GM23338 (cell line): ENCODE results near the gene SCGB3A1. TPM values are rescaled to one million over a fixed set of nuclear protein-coding genes. Genes with fewer than 3 reads are reported as not detected.

Source experiments
- ATAC-seq: fragments of 200-7000 bp; cut with Tn5 transposase; 3 replicates; pipeline ENCODE4 v1.9.1; 2020
- DNase-seq: peaks from one replicate; pipeline ENCODE4 v3.0.0-alpha.2; 2015; ENCODE audit warnings: low spot score
- H2AFZ ChIP-seq: fragments of 200-600 bp; sonication (generic); 2 replicates; pipeline ENCODE4 v1.8.0; 2016; ENCODE audit warnings: antibody characterized with exemption, mild to moderate bottlenecking, moderate library complexity
- H3F3A ChIP-seq: fragments of 200-600 bp; sonication (generic); replicated peaks from 2 replicates; pipeline ENCODE4 v1.8.0; 2017; ENCODE audit warnings: antibody characterized with exemption, mixed run types, low read depth
- H3K27ac ChIP-seq: fragments of 200-600 bp; sonication (generic); 2 replicates; pipeline ENCODE4 v1.6.1; 2016; ENCODE audit warnings: low read depth
- H3K27me3 ChIP-seq: fragments of 200-600 bp; sonication (generic); 2 replicates; pipeline ENCODE4 v1.8.0; 2016; ENCODE audit warnings: mild to moderate bottlenecking, mixed run types, moderate library complexity; ENCODE audit not compliant: insufficient read depth
- H3K36me3 ChIP-seq: fragments of 200-600 bp; sonication (generic); 2 replicates; pipeline ENCODE4 v1.8.0; 2016; ENCODE audit warnings: mild to moderate bottlenecking; ENCODE audit not compliant: insufficient read depth
- H3K4me1 ChIP-seq: fragments of 200-600 bp; sonication (generic); 2 replicates; pipeline ENCODE4 v1.8.0; 2016; ENCODE audit warnings: mild to moderate bottlenecking, moderate library complexity; ENCODE audit not compliant: insufficient read depth
- H3K4me2 ChIP-seq: fragments of 200-600 bp; sonication (generic); 2 replicates; pipeline ENCODE4 v1.7.1; 2017; ENCODE audit warnings: mixed run types
- H3K4me3 ChIP-seq: fragments of 200-600 bp; sonication (generic); 2 replicates; pipeline ENCODE4 v1.6.1; 2016; ENCODE audit warnings: mixed run types
- H3K79me2 ChIP-seq: fragments of 200-600 bp; sonication (generic); replicated peaks from 2 replicates; pipeline ENCODE4 v1.8.0; 2017; ENCODE audit warnings: mild to moderate bottlenecking; ENCODE audit not compliant: insufficient read depth
- H3K9me2 ChIP-seq: fragments of 200-600 bp; sonication (generic); 2 replicates; pipeline ENCODE4 v1.8.0; 2017; ENCODE audit not compliant: insufficient read depth
- H4K20me1 ChIP-seq: fragments of 200-600 bp; sonication (generic); replicated peaks from 2 replicates; pipeline ENCODE4 v1.8.0; 2017; ENCODE audit warnings: mild to moderate bottlenecking; ENCODE audit not compliant: insufficient read depth
- H3K27ac Mint-ChIP-seq: 2 replicates; pipeline ENCODE4 v1.8.0; 2020; ENCODE audit warnings: inconsistent platforms, mild to moderate bottlenecking, moderate library complexity, mixed read lengths
- H3K27me3 Mint-ChIP-seq: 3 replicates; pipeline ENCODE4 v1.8.0; 2022; ENCODE audit warnings: low read depth, mild to moderate bottlenecking, moderate library complexity, mixed read lengths, inconsistent platforms; ENCODE audit not compliant: insufficient read depth, poor library complexity
- H3K36me3 Mint-ChIP-seq: 3 replicates; pipeline ENCODE4 v1.8.0; 2021; ENCODE audit warnings: low read depth, mild to moderate bottlenecking, inconsistent platforms, moderate library complexity, mixed read lengths
- H3K4me1 Mint-ChIP-seq: 3 replicates; pipeline ENCODE4 v1.8.0; 2020; ENCODE audit warnings: mild to moderate bottlenecking, inconsistent platforms, mixed read lengths
- H3K4me3 Mint-ChIP-seq: 3 replicates; pipeline ENCODE4 v1.8.0; 2021; ENCODE audit warnings: moderate library complexity, mild to moderate bottlenecking, inconsistent platforms, mixed read lengths
- H3K9me3 Mint-ChIP-seq: 3 replicates; pipeline ENCODE4 v1.8.0; 2020; ENCODE audit warnings: moderate library complexity, mild to moderate bottlenecking, inconsistent platforms, mixed read lengths
- CREB1 ChIP-seq: fragments of 250-450 bp; sonication (Bioruptor Pico); IDR thresholded peaks from 2 replicates; pipeline ENCODE4 v1.5.0; 2020; ENCODE audit warnings: low read depth, mild to moderate bottlenecking, moderate library complexity
- EZH2 ChIP-seq: fragments of 200-600 bp; sonication (generic); IDR thresholded peaks from one replicate; pipeline ENCODE4 v1.8.0; 2017; ENCODE audit warnings: antibody characterized with exemption, mild to moderate bottlenecking, low read depth; ENCODE audit not compliant: unreplicated experiment
- EZH2phosphoT487 ChIP-seq: fragments of 200-600 bp; sonication (generic); IDR thresholded peaks from one replicate; pipeline ENCODE4 v1.8.1; 2018; ENCODE audit warnings: antibody characterized with exemption; ENCODE audit not compliant: unreplicated experiment
- JUNB ChIP-seq: IDR thresholded peaks from one replicate; pipeline ENCODE4 v1.6.1; 2016; ENCODE audit warnings: antibody characterized with exemption; ENCODE audit not compliant: unreplicated experiment
- NANOG ChIP-seq: IDR thresholded peaks from 2 replicates; pipeline ENCODE4 v1.6.1; 2016; ENCODE audit warnings: antibody characterized with exemption, borderline replicate concordance
- POLR2AphosphoS5 ChIP-seq: IDR thresholded peaks from 2 replicates; pipeline ENCODE4 v1.6.1; 2016; ENCODE audit warnings: antibody characterized with exemption, low read depth
- REST ChIP-seq: IDR thresholded peaks from one replicate; pipeline ENCODE4 v1.6.1; 2018; ENCODE audit warnings: antibody characterized with exemption; ENCODE audit not compliant: unreplicated experiment
- STAT1 ChIP-seq: IDR thresholded peaks from one replicate; pipeline ENCODE4 v1.6.1; 2016; ENCODE audit warnings: antibody characterized with exemption; ENCODE audit not compliant: unreplicated experiment
- ZNF114 ChIP-seq: fragments of 250-450 bp; sonication (Bioruptor Pico); IDR thresholded peaks from 2 replicates; pipeline ENCODE4 v1.5.0; 2020; ENCODE audit warnings: mild to moderate bottlenecking, moderate library complexity
- ZNF331 ChIP-seq: fragments of 250-450 bp; sonication (Bioruptor Pico); IDR thresholded peaks from 2 replicates; pipeline ENCODE4 v1.5.0; 2020; ENCODE audit warnings: low read depth, mild to moderate bottlenecking, moderate library complexity
- polyA plus RNA-seq: library from polyadenylated mRNA; unstranded; fragments of >200 nt; fragmentation: Nextera tagmentation; extraction: Ambion mirVana; gene quantifications from 2 replicates; pipeline ENCODE4 v1.2.1, GENCODE V29; 2016
- total RNA-seq: library from RNA; depleted of rRNA; stranded (reverse); fragments of >200 nt; shearing (Covaris generic); gene quantifications from 2 replicates; pipeline ENCODE4 v1.2.3, GENCODE V29; 2014
- TF ChIP-seq, protein P1 (sequence below), 2 experiments: fragments of 200-600 bp in 1 of 2; sonication (generic) in 1 of 2; conservative IDR thresholded peaks; 2 replicates each; pipeline versions ENCODE4 v1.5.1 to v1.6.1; 2016 to 2017; ENCODE audit warnings: antibody characterized with exemption in 2 of 2, low read depth in 2 of 2, mild to moderate bottlenecking in 2 of 2, moderate library complexity in 1 of 2
- TF ChIP-seq, protein P2 (sequence below): IDR thresholded peaks from 2 replicates; pipeline ENCODE4 v1.6.1; 2016; ENCODE audit warnings: antibody characterized with exemption
- TF ChIP-seq, protein P3 (sequence below): fragments of 250-450 bp; sonication (Bioruptor Pico); IDR thresholded peaks from 2 replicates; pipeline ENCODE4 v1.5.0; 2020; ENCODE audit warnings: mild to moderate bottlenecking, moderate library complexity

The SCGB3A1 gene
- total and polyA plus RNA-seq, 2 experiments from 2014 or later = not detected

GRCh38 chr5:180629831-180630382 lies 38.6 kb upstream of the SCGB3A1 start:
- Histone ChIP-seq H3K4me3 (no peak overlapping the region), H3K9me2 (no peaks in the 10 kb centered on the region), H3K27me3 (no peaks in the 10 kb centered on the region), H3K36me3 (no peaks in the 10 kb centered on the region), H2AFZ (no peak overlapping the region), H3K79me2 (no peaks in the 10 kb centered on the region), H3K4me1 (no peaks in the 10 kb centered on the region), H3K27ac (no peak overlapping the region), H4K20me1 (no peaks in the 10 kb centered on the region), H3F3A (no peaks in the 10 kb centered on the region), H3K4me2 (no peak overlapping the region)
- H3K4me3 Mint-ChIP-seq = no peak overlapping the region
- TF ChIP-seq, protein P1, sequence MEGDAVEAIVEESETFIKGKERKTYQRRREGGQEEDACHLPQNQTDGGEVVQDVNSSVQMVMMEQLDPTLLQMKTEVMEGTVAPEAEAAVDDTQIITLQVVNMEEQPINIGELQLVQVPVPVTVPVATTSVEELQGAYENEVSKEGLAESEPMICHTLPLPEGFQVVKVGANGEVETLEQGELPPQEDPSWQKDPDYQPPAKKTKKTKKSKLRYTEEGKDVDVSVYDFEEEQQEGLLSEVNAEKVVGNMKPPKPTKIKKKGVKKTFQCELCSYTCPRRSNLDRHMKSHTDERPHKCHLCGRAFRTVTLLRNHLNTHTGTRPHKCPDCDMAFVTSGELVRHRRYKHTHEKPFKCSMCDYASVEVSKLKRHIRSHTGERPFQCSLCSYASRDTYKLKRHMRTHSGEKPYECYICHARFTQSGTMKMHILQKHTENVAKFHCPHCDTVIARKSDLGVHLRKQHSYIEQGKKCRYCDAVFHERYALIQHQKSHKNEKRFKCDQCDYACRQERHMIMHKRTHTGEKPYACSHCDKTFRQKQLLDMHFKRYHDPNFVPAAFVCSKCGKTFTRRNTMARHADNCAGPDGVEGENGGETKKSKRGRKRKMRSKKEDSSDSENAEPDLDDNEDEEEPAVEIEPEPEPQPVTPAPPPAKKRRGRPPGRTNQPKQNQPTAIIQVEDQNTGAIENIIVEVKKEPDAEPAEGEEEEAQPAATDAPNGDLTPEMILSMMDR (conservative IDR thresholded peaks at IDR 0.05; ENCODE audit: low read depth in 2 of 2) = no peak
- no peak for TF ChIP-seq EZH2
- TF ChIP-seq CREB1 (CRISPR knock-in tag) = no peak
- no peak for TF ChIP-seq REST
- TF ChIP-seq, protein P2, sequence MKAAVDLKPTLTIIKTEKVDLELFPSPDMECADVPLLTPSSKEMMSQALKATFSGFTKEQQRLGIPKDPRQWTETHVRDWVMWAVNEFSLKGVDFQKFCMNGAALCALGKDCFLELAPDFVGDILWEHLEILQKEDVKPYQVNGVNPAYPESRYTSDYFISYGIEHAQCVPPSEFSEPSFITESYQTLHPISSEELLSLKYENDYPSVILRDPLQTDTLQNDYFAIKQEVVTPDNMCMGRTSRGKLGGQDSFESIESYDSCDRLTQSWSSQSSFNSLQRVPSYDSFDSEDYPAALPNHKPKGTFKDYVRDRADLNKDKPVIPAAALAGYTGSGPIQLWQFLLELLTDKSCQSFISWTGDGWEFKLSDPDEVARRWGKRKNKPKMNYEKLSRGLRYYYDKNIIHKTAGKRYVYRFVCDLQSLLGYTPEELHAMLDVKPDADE = no peak
- TF ChIP-seq EZH2phosphoT487 = no peak
- TF ChIP-seq, protein P3, sequence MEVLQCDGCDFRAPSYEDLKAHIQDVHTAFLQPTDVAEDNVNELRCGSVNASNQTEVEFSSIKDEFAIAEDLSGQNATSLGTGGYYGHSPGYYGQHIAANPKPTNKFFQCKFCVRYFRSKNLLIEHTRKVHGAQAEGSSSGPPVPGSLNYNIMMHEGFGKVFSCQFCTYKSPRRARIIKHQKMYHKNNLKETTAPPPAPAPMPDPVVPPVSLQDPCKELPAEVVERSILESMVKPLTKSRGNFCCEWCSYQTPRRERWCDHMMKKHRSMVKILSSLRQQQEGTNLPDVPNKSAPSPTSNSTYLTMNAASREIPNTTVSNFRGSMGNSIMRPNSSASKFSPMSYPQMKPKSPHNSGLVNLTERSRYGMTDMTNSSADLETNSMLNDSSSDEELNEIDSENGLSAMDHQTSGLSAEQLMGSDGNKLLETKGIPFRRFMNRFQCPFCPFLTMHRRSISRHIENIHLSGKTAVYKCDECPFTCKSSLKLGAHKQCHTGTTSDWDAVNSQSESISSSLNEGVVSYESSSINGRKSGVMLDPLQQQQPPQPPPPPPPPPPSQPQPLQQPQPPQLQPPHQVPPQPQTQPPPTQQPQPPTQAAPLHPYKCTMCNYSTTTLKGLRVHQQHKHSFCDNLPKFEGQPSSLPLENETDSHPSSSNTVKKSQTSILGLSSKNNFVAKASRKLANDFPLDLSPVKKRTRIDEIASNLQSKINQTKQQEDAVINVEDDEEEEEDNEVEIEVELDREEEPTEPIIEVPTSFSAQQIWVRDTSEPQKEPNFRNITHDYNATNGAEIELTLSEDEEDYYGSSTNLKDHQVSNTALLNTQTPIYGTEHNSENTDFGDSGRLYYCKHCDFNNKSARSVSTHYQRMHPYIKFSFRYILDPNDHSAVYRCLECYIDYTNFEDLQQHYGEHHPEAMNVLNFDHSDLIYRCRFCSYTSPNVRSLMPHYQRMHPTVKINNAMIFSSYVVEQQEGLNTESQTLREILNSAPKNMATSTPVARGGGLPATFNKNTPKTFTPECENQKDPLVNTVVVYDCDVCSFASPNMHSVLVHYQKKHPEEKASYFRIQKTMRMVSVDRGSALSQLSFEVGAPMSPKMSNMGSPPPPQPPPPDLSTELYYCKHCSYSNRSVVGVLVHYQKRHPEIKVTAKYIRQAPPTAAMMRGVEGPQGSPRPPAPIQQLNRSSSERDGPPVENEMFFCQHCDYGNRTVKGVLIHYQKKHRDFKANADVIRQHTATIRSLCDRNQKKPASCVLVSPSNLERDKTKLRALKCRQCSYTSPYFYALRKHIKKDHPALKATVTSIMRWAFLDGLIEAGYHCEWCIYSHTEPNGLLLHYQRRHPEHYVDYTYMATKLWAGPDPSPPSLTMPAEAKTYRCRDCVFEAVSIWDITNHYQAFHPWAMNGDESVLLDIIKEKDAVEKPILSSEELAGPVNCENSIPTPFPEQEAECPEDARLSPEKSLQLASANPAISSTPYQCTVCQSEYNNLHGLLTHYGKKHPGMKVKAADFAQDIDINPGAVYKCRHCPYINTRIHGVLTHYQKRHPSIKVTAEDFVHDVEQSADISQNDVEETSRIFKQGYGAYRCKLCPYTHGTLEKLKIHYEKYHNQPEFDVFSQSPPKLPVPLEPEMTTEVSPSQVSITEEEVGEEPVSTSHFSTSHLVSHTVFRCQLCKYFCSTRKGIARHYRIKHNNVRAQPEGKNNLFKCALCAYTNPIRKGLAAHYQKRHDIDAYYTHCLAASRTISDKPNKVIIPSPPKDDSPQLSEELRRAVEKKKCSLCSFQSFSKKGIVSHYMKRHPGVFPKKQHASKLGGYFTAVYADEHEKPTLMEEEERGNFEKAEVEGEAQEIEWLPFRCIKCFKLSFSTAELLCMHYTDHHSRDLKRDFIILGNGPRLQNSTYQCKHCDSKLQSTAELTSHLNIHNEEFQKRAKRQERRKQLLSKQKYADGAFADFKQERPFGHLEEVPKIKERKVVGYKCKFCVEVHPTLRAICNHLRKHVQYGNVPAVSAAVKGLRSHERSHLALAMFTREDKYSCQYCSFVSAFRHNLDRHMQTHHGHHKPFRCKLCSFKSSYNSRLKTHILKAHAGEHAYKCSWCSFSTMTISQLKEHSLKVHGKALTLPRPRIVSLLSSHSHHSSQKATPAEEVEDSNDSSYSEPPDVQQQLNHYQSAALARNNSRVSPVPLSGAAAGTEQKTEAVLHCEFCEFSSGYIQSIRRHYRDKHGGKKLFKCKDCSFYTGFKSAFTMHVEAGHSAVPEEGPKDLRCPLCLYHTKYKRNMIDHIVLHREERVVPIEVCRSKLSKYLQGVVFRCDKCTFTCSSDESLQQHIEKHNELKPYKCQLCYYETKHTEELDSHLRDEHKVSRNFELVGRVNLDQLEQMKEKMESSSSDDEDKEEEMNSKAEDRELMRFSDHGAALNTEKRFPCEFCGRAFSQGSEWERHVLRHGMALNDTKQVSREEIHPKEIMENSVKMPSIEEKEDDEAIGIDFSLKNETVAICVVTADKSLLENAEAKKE (CRISPR knock-in tag) = no peak
- no peak for TF ChIP-seq ZNF114
- TF ChIP-seq NANOG = no peak
- TF ChIP-seq JUNB = no peak
- TF ChIP-seq POLR2AphosphoS5 = no peak
- TF ChIP-seq STAT1 = no peak
- no peak for TF ChIP-seq ZNF331 (CRISPR knock-in tag)
- peaks cover 7% of the 10 kb centered on the region; the same call in 2 of the 3 replicates for H3K9me3 Mint-ChIP-seq
- H3K4me1 Mint-ChIP-seq = peaks cover 9% of the 10 kb centered on the region
- ATAC-seq (no peak), DNase-seq (no peak)
- H3K27ac Mint-ChIP-seq = no peak overlapping the region
- H3K27me3 Mint-ChIP-seq = peaks cover 4% of the 10 kb centered on the region
- H3K36me3 Mint-ChIP-seq = no peaks in the 10 kb centered on the region
